GM12878 (cell line): ENCODE measurements around the gene DYNLT2B. TPM values are rescaled to one million over a fixed set of nuclear protein-coding genes. Genes with fewer than 3 reads are reported as not detected.

ENCODE experiments used
- ATAC-seq: fragments of 200-7000 bp; cut with Tn5 transposase; 3 replicates; pipeline ENCODE4 v1.9.1; 2020; ENCODE audit warnings: mild to moderate bottlenecking, moderate library complexity
- BruUV-seq: library from RNA; stranded (reverse); fragments of 400-500 nt; replicated peaks from 2 replicates; lab custom pipeline; 2021; lab: Mats Ljungman, UMichigan
- CTCF ChIA-PET: fragments of 300-600 bp; sonication (Branson Sonifier 250); formaldehyde crosslinking; extraction: SDS; loops from one replicate; lab custom pipeline; 2021; ENCODE audit warnings: inconsistent platforms; lab: Yijun Ruan, JAX
- POLR2A ChIA-PET: fragments of 350-600 bp; formaldehyde crosslinking; extraction: SDS; loops from one replicate; lab custom pipeline; 2021; ENCODE audit warnings: inconsistent platforms; lab: Charles Lee
- RAD21 ChIA-PET: fragments of 300-600 bp; sonication (Branson Sonifier 250); formaldehyde crosslinking; loops from one replicate; lab custom pipeline; 2023; ENCODE audit warnings: antibody characterized with exemption; ENCODE audit not compliant: unreplicated experiment; lab: Charles Lee
- SMC1A ChIA-PET: fragments of 300-600 bp; sonication (Branson Sonifier 250); formaldehyde crosslinking; loops from one replicate; lab custom pipeline; 2023; ENCODE audit not compliant: unreplicated experiment, uncharacterized antibody; lab: Charles Lee
- DNase-seq: peaks from one replicate; pipeline ENCODE4 v3.0.0-alpha.2; 2011; ENCODE audit warnings: low read depth, low spot score
- FAIRE-seq: peaks from 3 replicates; lab custom pipeline; 2011; peaks lifted over from hg19 to GRCh38; lab: Jason Lieb, UNC
- H2AFZ ChIP-seq: 2 replicates; pipeline ENCODE4 v1.6.0; 2011; ENCODE audit warnings: low read depth, low read length, control low read depth; ENCODE audit not compliant: control insufficient read depth
- H3K27ac ChIP-seq: 2 replicates; pipeline ENCODE4 v1.5.1; 2011; ENCODE audit warnings: control low read depth; ENCODE audit not compliant: control insufficient read depth, insufficient read depth
- H3K27me3 ChIP-seq, 2 experiments: replicated peaks in 1 of 2; 2 replicates each; pipeline versions ENCODE4 v1.6.0 to v1.6.1; 2011; ENCODE audit warnings: low read length in 1 of 2; ENCODE audit not compliant: control insufficient read depth in 2 of 2, insufficient read depth in 2 of 2
- H3K36me3 ChIP-seq, 2 experiments: 2 replicates each; pipeline ENCODE4 v1.5.1; 2011; ENCODE audit warnings: low read length in 1 of 2; ENCODE audit not compliant: control insufficient read depth in 2 of 2, insufficient read depth in 2 of 2
- H3K4me1 ChIP-seq: 2 replicates; pipeline ENCODE4 v1.6.1; 2011; ENCODE audit warnings: mild to moderate bottlenecking, low read length, moderate library complexity, mixed read lengths; ENCODE audit not compliant: control insufficient read depth, insufficient read depth
- H3K4me2 ChIP-seq: 2 replicates; pipeline ENCODE4 v1.6.0; 2011; ENCODE audit warnings: control low read depth; ENCODE audit not compliant: control insufficient read depth, insufficient read depth
- H3K4me3 ChIP-seq: fragments of 200-600 bp; sonication (generic); 2 replicates; pipeline ENCODE4 v1.5.1; 2016
- H3K79me2 ChIP-seq: 2 replicates; pipeline ENCODE4 v1.6.0; 2011; ENCODE audit warnings: low read length; ENCODE audit not compliant: control insufficient read depth, insufficient read depth
- H3K9ac ChIP-seq: 2 replicates; pipeline ENCODE4 v1.8.0; 2011; ENCODE audit warnings: low read length, control low read depth, mixed read lengths; ENCODE audit not compliant: control insufficient read depth, insufficient read depth
- H3K9me3 ChIP-seq: replicated peaks from 3 replicates; pipeline ENCODE4 v1.5.1; 2011; ENCODE audit warnings: mild to moderate bottlenecking, low read length; ENCODE audit not compliant: control insufficient read depth, insufficient read depth
- H4K20me1 ChIP-seq: 2 replicates; pipeline ENCODE4 v1.6.0; 2011; ENCODE audit not compliant: control insufficient read depth, insufficient read depth
- ATF2 ChIP-seq: IDR thresholded peaks from 2 replicates; pipeline ENCODE4 v1.6.1; 2012; ENCODE audit warnings: low read length, inconsistent platforms
- CBFB ChIP-seq: IDR thresholded peaks from 2 replicates; pipeline ENCODE4 v1.6.1; 2016; ENCODE audit warnings: antibody characterized with exemption, low read depth
- CHD1 ChIP-seq: IDR thresholded peaks from 2 replicates; pipeline ENCODE4 v1.6.1; 2012; ENCODE audit warnings: low read depth, low read length, improper control_type of control experiment
- DPF2 ChIP-seq: fragments of 450-650 bp; IDR thresholded peaks from 2 replicates; pipeline ENCODE4 v1.6.1; 2017; ENCODE audit warnings: mild to moderate bottlenecking
- HDGF ChIP-seq: fragments of 450-650 bp; IDR thresholded peaks from 2 replicates; pipeline ENCODE4 v1.6.1; 2016; ENCODE audit warnings: antibody characterized with exemption
- PRDM15 ChIP-seq: fragments of 450-650 bp; formaldehyde crosslinking; IDR thresholded peaks from 2 replicates; pipeline ENCODE4 v1.4.0; 2020; ENCODE audit warnings: mild to moderate bottlenecking, moderate library complexity
- RELB ChIP-seq: fragments of 450-650 bp; IDR thresholded peaks from 2 replicates; pipeline ENCODE4 v1.6.1; 2017; ENCODE audit warnings: low read depth, mild to moderate bottlenecking, moderate library complexity
- ZNF687 ChIP-seq: fragments of 450-650 bp; IDR thresholded peaks from 2 replicates; pipeline ENCODE4 v1.6.1; 2017; ENCODE audit warnings: mild to moderate bottlenecking, moderate library complexity
- WGBS: methylation state at CpG from one replicate; pipeline ENCODE4 v1.1.6; 2016; ENCODE audit warnings: low lambda C conversion rate; ENCODE audit not compliant: insufficient replicate concordance, insufficient coverage; ENCODE audit errors: missing lambda C conversion rate; 5-methylcytosine and 5-hydroxymethylcytosine counted together
- in situ Hi-C: fragments of 300-500 bp; cut with MboI; formaldehyde crosslinking; loops from 9 replicates; pipeline ENCODE4 v1.14.3; 2018; ENCODE audit warnings: mixed read lengths
- intact Hi-C: fragments of 100-400 bp; cut with micrococcal nuclease; formaldehyde crosslinking; loops from one replicate; pipeline ENCODE4 v1.14.2; 2022; ENCODE audit not compliant: unreplicated experiment
- polyA plus RNA-seq, 11 experiments: library from polyadenylated mRNA; depleted of rRNA in 4 of 11; unstranded in 6 of 11; stranded (reverse) in 5 of 11; fragments of >200 nt; fragmentation: Nextera tagmentation in 4 of 11; fragmentation: Illumina TruSeq in 1 of 11; extraction: Ambion mirVana in 4 of 11; extraction: Trizol in 1 of 11; gene quantifications; 1 replicate in 1 of 11; 2 replicates in 10 of 11; pipeline versions ENCODE4 v1.2.1 to v1.2.3, GENCODE V29; 2011 to 2016; ENCODE audit warnings: inconsistent platforms in 2 of 11, missing spikeins in 2 of 11, low read depth in 1 of 11
- total RNA-seq, 4 experiments: library from RNA; depleted of rRNA in 3 of 4; stranded (reverse); fragments of >200 nt in 3 of 4; fragmentation: Illumina TruSeq in 1 of 4; extraction: Trizol in 1 of 4; gene quantifications; 2 replicates each; pipeline versions ENCODE4 v1.2.1 to v1.2.3, GENCODE V29; 2013 to 2021
- TF ChIP-seq, protein P1 (sequence below): IDR thresholded peaks from 2 replicates; pipeline ENCODE4 v1.6.1; 2012; ENCODE audit warnings: mild to moderate bottlenecking, low read depth, low read length

DYNLT2B gene
- total and polyA plus RNA-seq, 10 of the 15 experiments (the other 5 are each of a cell fraction or from before 2014, with no cell fraction given), result 8.6 to 89.7 (median 21.9) TPM

DNA sequence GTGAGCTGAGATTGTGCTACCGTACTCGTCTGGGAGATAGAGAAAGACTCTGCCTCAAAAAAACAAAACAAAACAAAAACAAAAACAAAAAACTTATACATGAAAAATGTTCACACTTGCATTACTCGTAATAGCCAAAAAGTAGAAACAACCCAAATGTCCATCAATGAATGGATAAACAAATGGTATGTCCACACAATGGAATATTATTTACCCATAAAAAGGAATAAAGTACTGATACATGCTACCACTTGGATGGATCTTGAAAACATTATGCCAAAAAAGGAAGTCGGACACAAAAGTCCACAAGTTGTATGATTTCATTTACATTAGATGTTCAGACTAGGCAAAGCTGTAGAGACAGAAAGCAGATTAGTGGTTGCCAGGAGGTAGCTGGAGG, 57.3 kb downstream of the DYNLT2B start:
- no TSS peak for BruUV-seq
- intact Hi-C loops, result no loop called here
- 99% methylated on average over 4 of the region's 4 CpGs for WGBS
- no peak for TF ChIP-seq CBFB
- TF ChIP-seq ZNF687, result no peak
- TF ChIP-seq RELB, result no peak
- TF ChIP-seq PRDM15 (CRISPR knock-in tag), result no peak
- TF ChIP-seq CHD1, result no peak
- TF ChIP-seq HDGF, result no peak
- TF ChIP-seq, protein P1, sequence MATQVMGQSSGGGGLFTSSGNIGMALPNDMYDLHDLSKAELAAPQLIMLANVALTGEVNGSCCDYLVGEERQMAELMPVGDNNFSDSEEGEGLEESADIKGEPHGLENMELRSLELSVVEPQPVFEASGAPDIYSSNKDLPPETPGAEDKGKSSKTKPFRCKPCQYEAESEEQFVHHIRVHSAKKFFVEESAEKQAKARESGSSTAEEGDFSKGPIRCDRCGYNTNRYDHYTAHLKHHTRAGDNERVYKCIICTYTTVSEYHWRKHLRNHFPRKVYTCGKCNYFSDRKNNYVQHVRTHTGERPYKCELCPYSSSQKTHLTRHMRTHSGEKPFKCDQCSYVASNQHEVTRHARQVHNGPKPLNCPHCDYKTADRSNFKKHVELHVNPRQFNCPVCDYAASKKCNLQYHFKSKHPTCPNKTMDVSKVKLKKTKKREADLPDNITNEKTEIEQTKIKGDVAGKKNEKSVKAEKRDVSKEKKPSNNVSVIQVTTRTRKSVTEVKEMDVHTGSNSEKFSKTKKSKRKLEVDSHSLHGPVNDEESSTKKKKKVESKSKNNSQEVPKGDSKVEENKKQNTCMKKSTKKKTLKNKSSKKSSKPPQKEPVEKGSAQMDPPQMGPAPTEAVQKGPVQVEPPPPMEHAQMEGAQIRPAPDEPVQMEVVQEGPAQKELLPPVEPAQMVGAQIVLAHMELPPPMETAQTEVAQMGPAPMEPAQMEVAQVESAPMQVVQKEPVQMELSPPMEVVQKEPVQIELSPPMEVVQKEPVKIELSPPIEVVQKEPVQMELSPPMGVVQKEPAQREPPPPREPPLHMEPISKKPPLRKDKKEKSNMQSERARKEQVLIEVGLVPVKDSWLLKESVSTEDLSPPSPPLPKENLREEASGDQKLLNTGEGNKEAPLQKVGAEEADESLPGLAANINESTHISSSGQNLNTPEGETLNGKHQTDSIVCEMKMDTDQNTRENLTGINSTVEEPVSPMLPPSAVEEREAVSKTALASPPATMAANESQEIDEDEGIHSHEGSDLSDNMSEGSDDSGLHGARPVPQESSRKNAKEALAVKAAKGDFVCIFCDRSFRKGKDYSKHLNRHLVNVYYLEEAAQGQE, result no peak
- no peak for TF ChIP-seq DPF2
- no peak for TF ChIP-seq ATF2

More for the DNA sequence above, 57.3 kb downstream of the DYNLT2B start:
- FAIRE-seq (no peak), ATAC-seq (no peak), DNase-seq (no peak)
- no peaks in the 10 kb centered on the region for H3K9me3 ChIP-seq
- peaks cover 0 to 15% of the 10 kb centered on the region in 2 experiments; a peak in 2 of 4 replicates for H3K36me3 ChIP-seq
- POLR2A ChIA-PET, result interaction anchor here (0.7 kb wide), 1 partner anchor 58 kb away, joined by 3 read pairs; no protein-coding TSS in a partner anchor
- no peak overlapping the region for H3K4me2 ChIP-seq
- no peak overlapping the region for H3K27ac ChIP-seq
- no peak overlapping the region for H2AFZ ChIP-seq
- CTCF ChIA-PET, result interaction anchor here (0.5 to 0.7 kb wide), 2 partner anchors 80 to 262 kb away, joined by 3 read pairs; no protein-coding TSS in a partner anchor
- no peaks in the 10 kb centered on the region for H3K27me3 ChIP-seq
- RAD21 ChIA-PET, result no interaction called here
- SMC1A ChIA-PET, result no interaction called here
- no peak overlapping the region for H3K9ac ChIP-seq
- in situ Hi-C loops, result no loop called here
- no peak overlapping the region for H3K4me3 ChIP-seq
- H4K20me1 ChIP-seq, result no peaks in the 10 kb centered on the region
- no peaks in the 10 kb centered on the region for H3K4me1 ChIP-seq
- H3K79me2 ChIP-seq, result no peaks in the 10 kb centered on the region; the same call in 1 of the 2 replicates
